ENCODE data around the gene FHAD1.
"Not testable (repeated sequence)": the region's sequence is repeated elsewhere in the genome, so short reads cannot be mapped to it uniquely, and the experiment has no call there.

FHAD1 gene

DNA sequence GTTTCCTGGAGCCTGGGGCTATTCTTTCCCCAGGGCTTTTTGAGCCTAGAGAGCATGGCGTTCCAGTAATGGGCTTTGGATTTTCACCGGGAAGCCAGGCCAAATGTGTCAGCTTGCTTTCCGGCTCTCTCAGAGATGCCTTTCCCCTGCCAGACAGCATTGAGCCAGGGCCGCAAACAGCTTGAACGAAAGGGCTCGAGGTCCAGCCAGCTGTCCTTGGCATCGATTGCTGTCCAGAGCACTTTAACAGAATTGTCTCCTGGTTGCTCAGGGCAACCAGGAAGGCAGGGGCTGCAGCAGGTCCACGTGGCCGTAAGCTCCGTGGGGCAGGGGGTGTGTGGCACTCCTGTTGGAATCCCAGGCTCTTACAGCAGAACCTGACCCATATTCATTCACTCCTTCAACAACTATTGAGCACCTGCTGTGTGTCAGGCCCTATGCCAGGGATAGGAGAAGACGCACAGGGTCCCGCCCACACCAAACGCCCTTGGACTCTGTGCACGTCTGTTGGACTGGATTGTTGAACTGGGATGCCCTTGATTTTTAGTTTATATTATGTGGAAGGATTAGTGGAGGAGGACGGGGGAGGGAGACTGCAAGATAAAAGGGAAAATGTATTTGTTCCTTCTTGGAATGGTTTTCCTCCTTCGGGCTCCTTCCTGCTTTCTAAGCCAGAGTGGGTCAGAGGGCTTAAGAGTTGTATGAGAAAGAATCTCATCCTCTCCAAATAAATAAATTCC, 123.9 kb downstream of the FHAD1 start:
- DNase-seq (ENCODE audit: low spot score) = no peak

DNA sequence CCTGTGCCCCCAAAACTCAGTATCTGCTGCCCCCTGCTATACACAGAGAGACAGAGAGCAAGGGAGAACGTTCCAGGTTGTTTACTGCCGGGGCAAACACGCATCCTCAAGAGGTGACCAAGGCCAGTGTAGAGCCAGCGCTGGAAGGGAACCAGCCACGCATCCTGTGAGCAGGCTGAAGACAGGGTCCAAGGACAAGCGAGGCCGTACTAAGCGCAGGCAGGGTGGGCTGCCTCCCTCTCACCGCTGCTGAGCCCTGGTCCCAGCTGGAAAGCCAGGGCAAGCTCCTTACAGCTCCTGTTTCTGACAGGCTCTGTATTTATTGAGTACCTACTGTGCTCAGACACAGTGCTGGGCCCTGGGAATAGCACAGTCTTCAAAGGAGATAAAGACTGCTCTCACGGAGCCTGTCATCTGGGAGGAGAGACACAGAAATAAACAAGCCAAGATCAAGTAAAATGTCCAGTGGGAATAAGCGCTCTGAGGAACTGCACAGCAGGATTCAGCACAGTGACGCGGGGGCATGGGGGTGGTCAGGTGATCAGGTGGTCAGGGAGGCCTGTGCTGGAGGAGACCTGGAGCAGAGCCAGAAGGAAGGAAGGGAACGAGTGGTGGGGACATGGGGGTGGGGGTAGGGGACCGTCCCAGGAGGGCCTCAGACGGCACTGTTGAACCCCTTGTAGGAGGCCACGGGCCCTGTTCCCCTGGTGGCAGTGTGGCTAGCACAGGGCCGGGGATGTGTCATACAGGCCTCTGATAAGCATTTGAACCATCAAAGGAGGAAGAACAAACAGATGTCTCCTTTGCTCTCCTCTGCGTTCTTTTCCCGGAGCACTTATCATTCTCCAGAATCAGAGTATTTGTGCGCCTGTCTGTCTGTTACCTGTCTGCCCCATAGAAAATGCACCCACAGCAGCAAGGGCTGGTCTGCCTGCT, 124.9 kb downstream of the FHAD1 start:
- DNase-seq (ENCODE audit: low spot score) = no peak

DNA sequence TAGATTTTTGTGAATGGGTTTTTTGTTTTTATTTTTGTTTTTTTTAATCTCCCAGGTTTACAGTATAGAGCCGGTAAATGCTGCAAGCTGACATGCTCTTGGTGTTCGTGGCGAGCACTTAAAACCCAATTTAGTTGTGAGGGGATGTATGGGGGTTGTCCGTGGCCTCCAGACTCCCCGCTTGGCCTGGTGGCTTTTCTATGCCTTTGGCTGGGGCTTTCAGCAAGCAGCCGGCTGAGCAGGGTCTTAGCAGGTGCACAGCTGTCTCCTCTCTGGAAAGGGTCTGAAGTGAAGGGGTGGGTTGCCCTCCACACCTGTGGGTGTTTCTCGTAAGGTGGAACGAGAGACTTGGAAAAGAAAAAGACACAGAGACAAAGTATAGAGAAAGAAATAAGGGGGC, 131.7 kb downstream of the FHAD1 start:
- no peak for DNase-seq (ENCODE audit: low spot score)

DNA sequence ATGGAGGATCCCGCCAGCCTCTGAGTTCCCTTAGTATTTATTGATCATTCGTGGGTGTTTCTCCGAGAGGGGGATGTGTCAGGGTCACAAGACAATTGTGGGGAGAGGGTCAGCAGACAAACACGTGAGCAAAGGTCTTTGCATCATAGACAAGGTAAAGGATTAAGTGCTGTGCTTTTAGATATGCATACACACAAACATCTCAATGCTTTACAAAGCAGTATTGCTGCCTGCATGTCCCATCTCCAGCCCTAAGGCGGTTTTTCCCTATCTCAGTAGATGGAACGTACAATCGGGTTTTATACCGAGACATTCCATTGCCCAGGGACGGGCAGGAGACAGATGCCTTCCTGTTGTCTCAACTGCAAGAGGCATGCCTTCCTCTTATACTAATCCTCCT, 132.1 kb downstream of the FHAD1 start:
- DNase-seq (ENCODE audit: low spot score) = not testable (repeated sequence)

DNA sequence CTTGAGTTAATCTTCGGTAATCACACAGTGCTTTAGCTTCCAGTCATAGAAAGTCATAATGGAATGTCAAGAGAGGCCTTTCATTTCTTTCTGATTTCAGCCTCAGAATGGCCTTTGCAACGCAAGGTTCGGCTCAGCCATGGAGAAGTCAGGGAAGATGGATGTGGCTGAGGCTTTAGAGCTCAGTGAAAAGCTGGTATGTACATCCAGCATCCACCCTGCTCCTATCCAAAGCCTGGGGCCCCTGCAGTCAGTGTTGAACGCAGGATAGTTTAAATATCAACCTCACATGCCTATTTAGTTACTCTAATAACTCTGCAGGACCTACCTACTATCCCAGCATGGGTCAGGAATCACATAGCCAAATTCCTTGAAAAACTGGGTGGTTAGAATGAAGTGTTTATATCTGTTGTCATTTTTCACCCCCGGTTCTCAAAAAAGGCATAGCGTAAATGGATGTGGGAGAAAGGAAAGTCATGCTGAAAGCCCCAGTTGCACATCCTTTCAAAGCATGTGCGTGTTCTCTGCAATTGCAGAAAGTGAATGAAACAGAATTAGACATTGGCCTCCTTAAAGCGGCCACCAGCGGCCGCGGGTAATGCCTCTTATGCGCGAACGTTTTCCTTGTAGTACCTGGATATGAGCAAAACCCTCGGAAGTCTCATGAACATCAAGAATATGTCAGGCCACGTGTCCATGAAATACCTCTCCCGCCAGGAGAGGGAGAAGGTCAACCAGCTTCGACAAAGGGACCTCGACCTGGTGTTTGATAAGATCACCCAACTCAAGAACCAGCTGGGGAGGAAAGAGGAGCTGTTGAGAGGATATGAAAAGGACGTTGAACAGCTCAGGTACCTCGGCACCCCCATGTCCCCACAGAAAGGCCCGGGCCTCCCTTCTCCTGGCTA, 133.8 kb downstream of the FHAD1 start:
- no peak for DNase-seq (ENCODE audit: low spot score)

DNA sequence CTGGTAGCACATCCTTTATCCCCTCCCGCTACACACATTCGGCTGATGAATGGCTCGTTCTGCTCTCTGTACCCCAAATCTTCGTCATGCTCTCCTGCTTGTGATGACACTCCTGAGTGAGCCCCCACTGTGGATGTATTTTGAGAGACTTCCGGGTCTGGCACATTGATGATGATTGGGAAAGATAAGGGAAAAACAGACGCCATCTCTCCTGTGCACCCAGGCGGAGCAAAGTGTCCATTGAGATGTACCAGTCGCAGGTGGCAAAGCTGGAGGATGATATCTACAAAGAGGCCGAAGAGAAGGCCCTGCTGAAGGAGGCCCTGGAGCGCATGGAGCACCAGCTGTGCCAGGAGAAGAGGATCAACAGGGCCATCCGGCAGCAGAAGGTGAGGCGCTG, 134.8 kb downstream of the FHAD1 start:
- no peak for DNase-seq (ENCODE audit: low spot score)

DNA sequence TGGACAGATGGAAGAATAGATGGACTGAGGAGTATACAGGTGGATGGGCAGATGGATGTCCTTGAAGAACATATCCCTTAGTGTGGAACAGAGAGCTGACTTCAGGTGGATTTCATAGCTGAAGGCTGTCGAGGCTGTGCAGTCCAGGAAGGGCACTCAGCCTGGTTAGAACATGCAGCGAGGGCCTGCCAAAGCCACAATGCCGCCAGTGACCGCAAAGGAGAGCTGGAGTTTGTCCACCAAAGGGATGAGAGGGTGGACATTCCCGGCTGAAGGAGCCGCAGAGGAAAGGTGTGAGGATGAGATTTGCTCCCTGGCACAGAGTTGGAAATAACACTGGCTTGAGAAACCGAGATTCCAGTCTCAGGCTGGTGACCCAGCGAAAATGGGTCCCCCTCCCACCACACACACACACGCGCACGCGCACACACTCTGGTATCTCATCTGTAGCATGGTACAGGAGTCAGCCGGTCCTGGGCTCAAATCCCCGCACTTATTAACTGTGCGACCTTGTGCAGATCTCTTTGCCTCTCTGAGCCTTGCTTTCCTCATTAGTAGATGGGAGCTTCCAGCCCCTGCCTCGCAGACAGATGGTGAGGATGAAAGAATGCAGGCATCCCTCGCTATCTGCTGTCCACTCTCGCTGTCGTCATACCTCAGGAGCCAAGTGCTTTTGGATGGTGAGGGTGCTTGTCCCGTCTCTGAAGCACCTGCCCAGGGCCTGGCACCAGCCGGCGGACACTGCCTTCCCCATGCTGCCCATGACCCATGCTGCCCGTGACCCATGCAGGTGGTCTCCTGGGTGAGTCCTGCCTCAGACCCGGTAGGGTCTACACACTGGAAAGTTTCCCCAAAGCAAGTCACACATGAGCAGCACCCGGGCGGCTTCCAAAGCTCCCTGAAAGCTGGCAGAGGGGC, 135.8 kb downstream of the FHAD1 start:
- DNase-seq (ENCODE audit: low spot score) = no peak

DNA sequence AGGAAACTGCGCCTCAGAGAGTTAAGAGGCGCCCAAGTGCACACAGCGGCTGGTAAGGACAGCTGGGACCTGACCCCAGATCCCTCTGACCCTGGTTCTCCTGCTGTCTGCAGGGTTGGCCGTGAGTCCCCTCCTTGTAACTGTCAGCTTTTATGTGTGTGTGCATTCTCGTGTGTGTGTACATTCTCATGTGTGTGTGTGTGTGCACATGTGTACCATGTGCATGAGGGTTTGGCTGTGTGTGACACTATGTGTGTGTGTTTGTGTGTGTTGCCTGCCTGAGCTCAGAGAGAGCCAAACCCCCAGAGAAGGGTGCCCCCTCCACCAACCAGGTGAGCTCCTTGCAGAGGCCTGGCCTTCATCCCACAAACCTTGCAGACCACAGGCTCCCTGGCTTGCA, 136.8 kb downstream of the FHAD1 start:
- no peak for DNase-seq (ENCODE audit: low spot score)

DNA sequence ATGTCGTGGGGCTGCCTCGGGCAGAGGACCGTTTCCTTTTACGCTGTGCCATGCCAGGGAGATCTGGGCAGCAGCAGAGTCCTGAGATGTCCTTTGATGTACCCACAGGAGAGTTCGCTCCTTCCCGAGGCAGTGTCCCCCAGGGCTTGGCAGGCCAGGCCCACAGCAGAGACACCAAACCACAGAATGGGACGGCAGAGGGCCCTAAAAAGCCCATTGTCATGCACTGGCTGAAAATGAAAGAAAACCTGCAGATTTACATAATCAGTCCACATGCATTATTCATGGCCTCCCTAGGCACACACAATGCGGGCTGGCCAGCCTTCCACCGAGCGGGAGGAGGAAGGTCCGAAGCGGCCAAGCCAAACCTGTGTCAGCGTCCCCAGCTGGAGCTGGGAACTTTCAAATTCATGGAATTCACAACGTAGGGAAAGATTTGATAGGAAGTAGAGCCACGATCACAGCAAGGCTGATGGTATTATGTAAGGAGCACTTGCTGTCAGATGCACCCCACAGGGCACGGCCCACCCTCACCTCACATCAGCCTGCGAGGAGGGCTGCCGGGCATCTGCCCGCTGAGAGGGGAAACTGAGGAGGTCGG, 137.4 kb downstream of the FHAD1 start:
- DNase-seq (ENCODE audit: low spot score) = peak; percentile 77

DNA sequence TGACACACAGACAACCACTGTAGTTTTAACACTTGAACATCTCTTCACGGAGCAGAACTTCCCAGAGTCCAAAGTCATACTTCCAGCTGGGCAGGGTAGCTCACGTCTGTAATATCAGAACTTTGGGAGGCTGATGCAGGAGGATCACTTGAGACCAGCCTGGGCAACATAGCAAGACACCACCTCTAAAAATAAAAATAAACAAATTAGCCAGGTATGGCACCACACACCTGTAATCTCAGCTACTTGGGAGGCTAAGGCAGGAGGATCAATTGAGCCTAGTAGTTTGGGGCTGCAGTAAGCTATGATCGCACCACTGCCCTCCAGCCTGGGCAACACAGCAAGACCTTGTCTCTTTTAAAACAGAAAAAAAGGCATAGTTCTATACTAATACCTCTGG, 138.4 kb downstream of the FHAD1 start:
- DNase-seq (ENCODE audit: low spot score) = no peak

DNA sequence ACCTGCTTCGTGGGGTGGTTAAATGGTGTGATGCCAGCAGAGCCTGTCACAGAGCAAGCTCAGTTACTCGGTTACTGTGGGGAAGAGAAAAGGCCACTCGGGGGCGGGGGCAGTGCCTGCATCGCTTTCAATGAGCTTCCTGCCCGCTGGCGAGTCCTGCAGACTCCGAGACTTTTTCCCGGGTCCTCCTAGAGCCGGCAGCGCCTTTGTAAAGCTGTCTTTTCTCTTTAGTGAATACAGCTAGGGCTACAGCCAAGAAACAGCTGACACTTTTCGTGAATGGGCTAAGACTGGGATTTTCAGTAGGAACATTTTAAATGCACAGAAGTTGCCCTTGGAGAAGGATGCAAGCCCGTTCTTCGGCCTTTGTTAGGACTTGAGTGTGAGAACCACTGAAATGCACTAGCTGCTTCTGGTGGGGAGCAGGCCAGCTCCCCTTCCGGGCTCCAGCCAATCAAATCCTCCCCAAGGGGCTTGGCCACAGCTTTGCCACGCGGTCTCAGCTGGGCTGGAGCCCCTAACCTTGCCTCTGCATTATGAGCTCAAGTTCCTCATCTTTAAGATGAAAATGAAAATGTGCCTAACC, 139.2 kb downstream of the FHAD1 start:
- peak; percentile 67 for DNase-seq (ENCODE audit: low spot score)

DNA sequence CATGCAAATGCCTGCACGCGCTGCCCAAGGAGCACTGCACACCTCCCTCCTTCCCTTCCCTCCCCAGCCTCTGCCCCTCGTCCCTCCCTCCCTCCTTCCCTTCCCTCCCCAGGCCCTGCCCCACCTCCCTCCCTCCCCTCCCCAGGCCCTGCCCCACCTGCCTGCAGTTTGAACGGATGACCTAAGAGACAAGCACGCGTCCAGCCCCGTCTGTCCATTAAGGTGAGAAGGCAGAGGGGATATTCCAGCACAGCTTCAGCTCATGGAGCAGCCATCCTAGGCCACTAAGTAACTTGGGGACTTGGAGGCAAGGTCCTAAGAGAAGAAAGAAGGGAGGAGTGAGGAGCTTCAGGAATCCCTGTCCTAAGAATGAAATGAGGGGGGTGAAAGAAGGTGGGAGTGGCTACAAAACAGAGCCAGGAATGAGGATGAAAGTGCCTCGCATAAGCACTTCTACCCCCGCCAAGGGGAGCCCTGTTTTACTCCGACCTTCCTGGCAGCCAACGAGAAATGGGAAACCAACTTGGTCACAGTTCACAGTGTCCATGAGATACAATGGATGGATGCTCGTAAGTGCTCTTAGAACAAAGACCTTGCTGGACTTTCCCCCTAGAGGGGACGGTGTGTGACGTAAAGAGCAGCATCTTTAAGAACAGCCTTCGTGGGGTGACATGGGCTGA, 141.3 kb downstream of the FHAD1 start:
- DNase-seq (ENCODE audit: low spot score) = no peak

DNA sequence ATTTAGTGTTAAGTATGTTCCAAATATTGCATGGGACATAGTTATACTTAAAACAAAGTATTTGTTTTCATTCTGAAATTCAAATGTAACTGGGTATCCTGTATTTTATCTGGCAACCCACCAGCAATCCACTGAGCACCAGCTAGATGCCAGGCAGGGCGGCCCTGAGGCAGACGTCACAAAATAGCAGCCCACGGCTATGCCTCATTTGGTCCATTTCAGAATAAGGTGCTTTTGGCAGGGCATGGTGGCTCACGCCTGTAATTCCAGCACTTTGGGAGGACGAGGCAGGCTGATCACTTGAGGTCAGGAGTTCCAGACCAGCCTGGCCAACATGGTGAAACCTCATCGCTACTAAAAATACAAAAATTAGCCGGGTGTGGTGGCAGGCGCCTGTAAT, 142.8 kb downstream of the FHAD1 start:
- DNase-seq (ENCODE audit: low spot score) = not testable (repeated sequence)

DNA sequence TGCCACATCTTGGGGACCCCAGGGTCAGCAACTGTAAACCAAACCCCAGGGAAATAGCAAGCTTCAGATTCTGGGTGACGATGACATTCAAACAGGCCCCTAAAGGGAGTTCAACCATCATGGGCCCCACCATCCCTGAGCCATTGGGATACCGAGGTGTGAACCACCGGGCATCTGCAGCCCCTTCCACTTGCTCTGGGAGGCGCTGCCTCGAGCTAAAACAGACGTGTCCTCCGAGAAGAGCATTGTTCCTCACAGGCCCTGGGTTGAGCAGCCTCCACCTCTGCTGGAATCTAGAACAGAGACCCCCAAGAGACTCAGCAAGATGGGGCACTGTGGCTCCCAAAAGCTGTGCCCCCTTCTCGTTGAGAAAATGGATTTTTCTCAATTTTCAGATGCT, 143.6 kb downstream of the FHAD1 start:
- no peak for DNase-seq (ENCODE audit: low spot score)

DNA sequence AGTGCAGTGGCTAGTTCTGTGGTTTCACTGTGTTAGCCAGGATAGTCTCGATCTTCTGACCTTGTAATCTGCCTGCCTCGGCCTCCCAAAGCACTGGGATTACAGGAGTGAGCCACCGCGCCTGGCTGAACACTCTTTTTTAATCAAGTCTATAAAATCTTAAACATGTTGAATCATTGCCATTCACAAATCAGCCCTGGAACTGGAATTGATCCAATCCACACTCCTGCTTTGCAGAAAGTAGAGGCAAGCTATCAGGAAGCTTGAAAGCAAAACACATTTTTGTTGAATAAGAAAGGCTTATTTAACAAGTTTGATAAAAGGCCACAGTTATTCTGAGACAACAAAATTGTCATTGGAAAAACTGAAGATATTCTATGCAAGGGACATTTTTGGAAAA, 144.3 kb downstream of the FHAD1 start:
- DNase-seq (ENCODE audit: low spot score) = no peak

DNA sequence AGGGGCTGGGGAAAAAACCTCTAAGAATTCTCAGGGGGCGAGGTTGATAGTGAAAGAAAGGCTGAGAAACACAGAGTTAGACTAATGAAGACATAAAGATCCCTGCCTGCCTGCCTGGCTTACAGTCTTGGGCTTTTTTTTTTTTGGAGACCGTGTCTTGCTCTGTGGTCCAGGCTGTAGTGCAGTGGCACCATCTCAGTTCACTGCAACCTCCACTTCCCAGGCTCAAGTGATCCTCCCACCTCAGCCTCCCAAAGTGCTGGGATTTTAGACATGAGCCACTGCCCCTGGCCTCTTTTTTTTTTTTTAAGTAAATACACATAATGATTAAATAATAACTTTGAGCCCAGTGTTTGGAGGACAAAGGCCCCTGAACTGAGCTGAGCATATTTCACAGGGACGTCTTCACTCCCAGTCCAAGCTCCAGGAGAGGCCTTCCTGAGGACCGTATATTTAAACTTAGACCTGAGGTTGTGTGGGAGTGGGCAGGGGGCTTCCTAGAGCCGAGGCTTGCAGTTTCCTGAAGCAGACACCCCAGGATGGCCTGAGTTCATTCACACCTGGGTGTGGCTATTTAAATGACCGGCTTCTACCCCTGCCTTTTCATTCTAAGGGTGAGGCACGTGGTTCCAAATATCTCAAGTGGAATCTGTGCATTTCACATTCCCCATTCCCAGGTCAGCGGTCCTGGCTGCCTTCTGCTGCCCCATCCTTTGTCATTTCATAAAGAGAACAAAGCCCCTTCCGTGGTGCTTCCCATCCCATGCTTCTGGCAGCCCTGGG, 146.6 kb downstream of the FHAD1 start:
- no peak for DNase-seq (ENCODE audit: low spot score)

DNA sequence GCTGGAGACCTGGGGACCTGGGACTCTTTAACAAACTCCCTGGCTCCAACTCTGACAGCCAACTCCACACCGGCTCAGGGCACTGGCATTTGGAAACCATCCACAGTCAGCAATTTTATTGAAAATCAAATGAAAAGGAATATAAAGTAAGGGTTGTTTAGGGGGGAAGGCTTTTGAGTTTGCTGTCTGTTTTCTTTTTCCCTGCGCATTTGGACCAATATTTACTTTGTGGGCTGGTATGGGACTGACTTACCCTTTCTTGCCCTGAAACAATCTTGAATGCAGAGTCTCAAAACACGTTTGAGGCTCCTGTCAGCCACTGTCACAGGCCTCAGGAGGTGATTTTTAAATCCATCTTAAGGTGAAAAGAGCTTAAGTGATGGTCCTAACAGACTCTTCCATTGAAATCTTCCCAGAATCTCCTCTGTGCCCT, 147.3 kb downstream of the FHAD1 start:
- DNase-seq (ENCODE audit: low spot score) = no peak

DNA sequence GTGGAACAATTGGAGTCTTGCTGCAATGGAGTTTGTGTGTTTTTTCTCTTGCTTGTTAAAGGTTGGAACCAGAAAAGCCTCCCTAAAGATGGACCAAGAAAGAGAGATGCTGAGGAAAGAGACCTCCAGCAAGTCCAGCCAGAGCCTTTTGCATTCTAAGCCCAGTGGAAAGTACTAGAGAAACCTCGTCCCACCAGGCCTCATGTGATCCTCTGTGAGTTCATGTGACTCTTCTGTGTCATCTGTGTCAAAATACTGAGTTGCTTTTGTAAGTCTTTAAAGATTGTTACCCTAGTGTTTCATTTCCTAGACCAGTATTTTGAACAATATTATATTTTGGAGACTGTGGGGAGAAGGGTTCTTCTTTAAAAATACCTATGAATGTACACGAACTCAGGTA, 150.2 kb downstream of the FHAD1 start:
- DNase-seq (ENCODE audit: low spot score) = no peak

DNA sequence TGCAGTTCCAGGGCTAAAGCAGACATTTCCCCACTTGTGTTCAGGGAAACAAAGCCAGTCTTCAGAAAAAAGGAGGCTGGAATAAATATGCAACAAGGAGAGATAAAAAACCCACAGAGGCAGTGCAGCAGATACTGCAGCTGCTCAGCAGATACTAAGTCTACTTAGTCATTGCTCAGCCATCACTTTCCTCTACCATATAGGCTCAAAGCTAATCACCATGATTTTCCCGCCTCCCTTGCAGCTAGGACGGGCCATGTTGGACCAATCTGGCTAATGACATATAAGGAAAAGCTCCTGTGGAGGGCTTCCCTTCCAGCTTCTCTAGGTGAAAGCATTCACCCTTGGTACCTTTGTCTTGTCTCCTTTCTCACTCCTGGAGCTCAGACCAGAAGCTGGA, 152.7 kb downstream of the FHAD1 start:
- no peak for DNase-seq (ENCODE audit: low spot score)

Measured in ecto neural progenitor cell (in vitro differentiated cells).